ENCODE data around the gene THADA. TPM values are rescaled to one million over a fixed set of nuclear protein-coding genes. Genes with fewer than 3 reads are reported as not detected.
"Not testable (repeated sequence)": the region's sequence is repeated elsewhere in the genome, so short reads cannot be mapped to it uniquely, and the experiment has no call there.

The THADA gene
- total and polyA plus RNA-seq, 2 donors (not counting 1 experiment from before 2014, with no cell fraction given) = 9.2 to 36.2 TPM

GRCh38 chr2:43397411-43397810 is 198.4 kb downstream of the THADA start:
- Histone ChIP-seq H3K4me1 (ENCODE audit: control insufficient read depth, extremely low read depth, insufficient read depth, low read length) (peaks cover 8% of the 10 kb centered on the region), H4K20me1 (ENCODE audit: control insufficient read depth, extremely low read depth, insufficient read depth, low read length) (no peaks in the 10 kb centered on the region), H3K36me3 (ENCODE audit: control insufficient read depth, insufficient read depth, low read length) (no peaks in the 10 kb centered on the region), H3K27me3 (ENCODE audit: control insufficient read depth, insufficient read depth, low read length) (no peaks in the 10 kb centered on the region), H2AFZ (ENCODE audit: low read length) (no peak overlapping the region), H3K9ac (ENCODE audit: insufficient read depth, low read length) (no peak overlapping the region), H3K9me3 (ENCODE audit: control insufficient read depth, insufficient read depth, low read depth, low read length) (no peaks in the 10 kb centered on the region), H3K27ac (ENCODE audit: insufficient read depth, low read length) (no peak overlapping the region), H3K4me3 (replicated peaks in 1 of 4; ENCODE audit: control extremely low read depth in 1 of 4, insufficient read depth in 1 of 4, low read depth in 3 of 4, low read length in 4 of 4) (no peak overlapping the region), H3K79me2 (ENCODE audit: control insufficient read depth, insufficient read depth, low read length) (no peaks in the 10 kb centered on the region), H3K4me2 (ENCODE audit: extremely low read depth, insufficient read depth, low read length) (no peak overlapping the region)
- no peak for DNase-seq (ENCODE audit: low read depth in 2 of 2)
- TF ChIP-seq EZH2 (IDR thresholded peaks at IDR 0.05; ENCODE audit: low read length, missing control alignments) (no peak), CTCF (conservative IDR thresholded peaks at IDR 0.05 in 1 of 2, IDR thresholded peaks at IDR 0.05 in 1 of 2; ENCODE audit: low read depth in 1 of 2, low read length in 2 of 2) (no peak)

GRCh38 chr2:43396344-43396743 is 199.5 kb downstream of the THADA start:
- not testable (repeated sequence) for H4K20me1 ChIP-seq (ENCODE audit: control insufficient read depth, extremely low read depth, insufficient read depth, low read length); H3K27me3 ChIP-seq (ENCODE audit: control insufficient read depth, insufficient read depth, low read length); H3K36me3 ChIP-seq (ENCODE audit: control insufficient read depth, insufficient read depth, low read length); H3K9ac ChIP-seq (ENCODE audit: insufficient read depth, low read length); H3K27ac ChIP-seq (ENCODE audit: insufficient read depth, low read length); H3K9me3 ChIP-seq (ENCODE audit: control insufficient read depth, insufficient read depth, low read depth, low read length); H2AFZ ChIP-seq (ENCODE audit: low read length); H3K4me2 ChIP-seq (ENCODE audit: extremely low read depth, insufficient read depth, low read length); H3K79me2 ChIP-seq (ENCODE audit: control insufficient read depth, insufficient read depth, low read length); H3K4me3 ChIP-seq (replicated peaks in 1 of 4; ENCODE audit: control extremely low read depth in 1 of 4, insufficient read depth in 1 of 4, low read depth in 3 of 4, low read length in 4 of 4)
- peak in 1 of 2 donors; percentile 52 for DNase-seq (ENCODE audit: low read depth in 2 of 2)
- peaks cover 11% of the 10 kb centered on the region for H3K4me1 ChIP-seq (ENCODE audit: control insufficient read depth, extremely low read depth, insufficient read depth, low read length)

- Histone ChIP-seq H3K4me3 (replicated peaks in 1 of 4; ENCODE audit: control extremely low read depth in 1 of 4, insufficient read depth in 1 of 4, low read depth in 3 of 4, low read length in 4 of 4) (no peak overlapping the region), H3K36me3 (ENCODE audit: control insufficient read depth, insufficient read depth, low read length) (no peaks in the 10 kb centered on the region), H3K4me1 (ENCODE audit: control insufficient read depth, extremely low read depth, insufficient read depth, low read length) (peaks cover 8% of the 10 kb centered on the region), H3K79me2 (ENCODE audit: control insufficient read depth, insufficient read depth, low read length) (no peaks in the 10 kb centered on the region), H3K4me2 (ENCODE audit: extremely low read depth, insufficient read depth, low read length) (no peak overlapping the region), H3K9me3 (ENCODE audit: control insufficient read depth, insufficient read depth, low read depth, low read length) (no peaks in the 10 kb centered on the region), H2AFZ (ENCODE audit: low read length) (no peak overlapping the region), H3K27ac (ENCODE audit: insufficient read depth, low read length) (no peak overlapping the region), H4K20me1 (ENCODE audit: control insufficient read depth, extremely low read depth, insufficient read depth, low read length) (no peaks in the 10 kb centered on the region), H3K27me3 (ENCODE audit: control insufficient read depth, insufficient read depth, low read length) (no peaks in the 10 kb centered on the region), H3K9ac (ENCODE audit: insufficient read depth, low read length) (no peak overlapping the region)
- DNase-seq (ENCODE audit: low read depth in 2 of 2) = no peak
- no peak for TF ChIP-seq CTCF (conservative IDR thresholded peaks at IDR 0.05 in 1 of 2, IDR thresholded peaks at IDR 0.05 in 1 of 2; ENCODE audit: low read depth in 1 of 2, low read length in 2 of 2)
- no peak for TF ChIP-seq EZH2 (IDR thresholded peaks at IDR 0.05; ENCODE audit: low read length, missing control alignments)
Measured at GRCh38 chr2:43393918-43394317, 201.9 kb downstream of the THADA start.
